Thyroid gland (tissue), 4 donors: Measurements from ENCODE around the gene SPOCK1. TPM values are rescaled to one million over a fixed set of nuclear protein-coding genes. Genes with fewer than 3 reads are reported as not detected.
A peak's percentile ranks its signal among the peaks of the same experiment; 100 is the strongest.

Experiments used
- DNase-seq, 2 donors: peaks; one replicate each; pipeline ENCODE4 v3.0.0-alpha.2; 2019
- H3K27ac ChIP-seq, 3 donors: fragments of 200-600 bp; sonication (generic); 1 replicate in 2 of 3; 2 replicates in 1 of 3; pipeline ENCODE4 v1.5.1; 2016 to 2019; ENCODE audit warnings: mild to moderate bottlenecking in 1 of 3, moderate library complexity in 1 of 3
- H3K27me3 ChIP-seq: fragments of 200-600 bp; sonication (generic); one replicate; pipeline ENCODE4 v1.5.1; 2019
- H3K36me3 ChIP-seq, 2 donors: fragments of 200-600 bp; sonication (generic); one replicate each; pipeline ENCODE4 v1.5.1; 2016 to 2019
- H3K4me1 ChIP-seq, 2 donors: fragments of 200-600 bp; sonication (generic); one replicate each; pipeline ENCODE4 v1.5.1; 2017 to 2019
- H3K4me3 ChIP-seq, 3 donors: fragments of 200-600 bp; sonication (generic); replicated peaks in 1 of 3; 1 replicate in 2 of 3; 2 replicates in 1 of 3; pipeline ENCODE4 v1.5.1; 2016; ENCODE audit warnings: mild to moderate bottlenecking in 1 of 3
- H3K9me3 ChIP-seq: fragments of 200-600 bp; sonication (generic); one replicate; pipeline ENCODE4 v1.5.1; 2017
- CTCF ChIP-seq, 6 experiments: fragments of 200-600 bp in 3 of 6; fragments of 450-650 bp in 3 of 6; sonication (generic) in 3 of 6; IDR thresholded peaks; one replicate each; pipeline ENCODE4 v1.5.1; 2016 to 2019; ENCODE audit warnings: antibody characterized with exemption in 6 of 6, mild to moderate bottlenecking in 2 of 6, inconsistent platforms in 1 of 6, moderate library complexity in 1 of 6
- POLR2A ChIP-seq, 2 donors: fragments of 450-650 bp; IDR thresholded peaks; one replicate each; pipeline ENCODE4 v1.6.1; 2017; ENCODE audit warnings: antibody characterized with exemption in 2 of 2, mild to moderate bottlenecking in 2 of 2, moderate library complexity in 1 of 2
- WGBS, 2 donors: methylation state at CpG; one replicate each; pipeline ENCODE4 v1.1.5; 2017; 5-methylcytosine and 5-hydroxymethylcytosine counted together
- intact Hi-C: fragments of 100-400 bp; cut with DNase I; formaldehyde crosslinking; loops from one replicate; pipeline ENCODE4 v1.15.1; 2023
- total RNA-seq, 4 donors: library from RNA; depleted of rRNA; stranded (reverse); fragments of >200 nt; gene quantifications; one replicate each; pipeline ENCODE4 v1.2.3, GENCODE V29; 2016

The SPOCK1 gene
- total RNA-seq, 4 donors from 2014 or later, result 15.8 to 34.1 (median 27.5) TPM

- H3K4me1 ChIP-seq, result peaks cover 21 to 29% of the 10 kb centered on the region in 2 donors
Measured at GRCh38 chr5:137336161-137336560, 163.0 kb downstream of the SPOCK1 start.

GRCh38 chr5:137335493-137335892 is 163.6 kb downstream of the SPOCK1 start:
- no peak overlapping the region for H3K4me3 ChIP-seq

More at GRCh38 chr5:137336161-137336560, 163.0 kb downstream of the SPOCK1 start:
- H3K4me3 ChIP-seq, result no peak overlapping the region
- DNase-seq, result no peak
- H3K36me3 ChIP-seq, result no peaks in the 10 kb centered on the region
- H3K9me3 ChIP-seq, result no peaks in the 10 kb centered on the region
- WGBS, 2 donors, result 69 to 86% methylated on average over 1 of the region's 1 CpG
- H3K27ac ChIP-seq, result no peak overlapping the region
- TF ChIP-seq POLR2A (IDR thresholded peaks at IDR 0.05), result no peak
- no peak for TF ChIP-seq CTCF (IDR thresholded peaks at IDR 0.05)
- no peaks in the 10 kb centered on the region for H3K27me3 ChIP-seq
- intact Hi-C loops, result no loop called here

GRCh38 chr5:137333928-137334327 is 165.2 kb downstream of the SPOCK1 start:
- Histone ChIP-seq H3K4me3 (no peak overlapping the region), H3K9me3 (no peaks in the 10 kb centered on the region), H3K4me1 (peaks cover 21 to 29% of the 10 kb centered on the region in 2 donors), H3K27me3 (no peaks in the 10 kb centered on the region), H3K27ac (peak overlapping the region in 1 of 3 donors; percentile 17), H3K36me3 (no peaks in the 10 kb centered on the region)
- WGBS, 2 donors, result 45 to 59% methylated on average over 3 of the region's 3 CpGs
- intact Hi-C loops, result no loop called here
- no peak for TF ChIP-seq CTCF (IDR thresholded peaks at IDR 0.05)
- TF ChIP-seq POLR2A (IDR thresholded peaks at IDR 0.05), result no peak
- no peak for DNase-seq

More at GRCh38 chr5:137335493-137335892, 163.6 kb downstream of the SPOCK1 start:
- TF ChIP-seq CTCF (IDR thresholded peaks at IDR 0.05) (no peak), POLR2A (IDR thresholded peaks at IDR 0.05) (no peak)
- Histone ChIP-seq H3K9me3 (no peaks in the 10 kb centered on the region), H3K27ac (no peak overlapping the region), H3K36me3 (no peaks in the 10 kb centered on the region), H3K27me3 (no peaks in the 10 kb centered on the region), H3K4me1 (peaks cover 21 to 29% of the 10 kb centered on the region in 2 donors)
- intact Hi-C loops, result no loop called here
- DNase-seq, result no peak
- 81% methylated on average over 5 of the region's 5 CpGs for WGBS, 2 donors

GRCh38 chr5:137333475-137333874 is 165.7 kb downstream of the SPOCK1 start:
- H3K27ac ChIP-seq, result peak overlapping the region in 1 of 3 donors; percentile 17
- WGBS, 2 donors, result 34 to 41% methylated on average over 4 of the region's 4 CpGs
- no peak overlapping the region for H3K4me3 ChIP-seq
- peaks cover 21 to 29% of the 10 kb centered on the region in 2 donors for H3K4me1 ChIP-seq
- H3K27me3 ChIP-seq, result no peaks in the 10 kb centered on the region
- no peaks in the 10 kb centered on the region for H3K36me3 ChIP-seq
- peak; percentile 47 to 51 for DNase-seq
- no peaks in the 10 kb centered on the region for H3K9me3 ChIP-seq
- TF ChIP-seq POLR2A (IDR thresholded peaks at IDR 0.05) (no peak), CTCF (IDR thresholded peaks at IDR 0.05) (no peak)
- intact Hi-C loops, result no loop called here

GRCh38 chr5:137332296-137332695 is 166.8 kb downstream of the SPOCK1 start:
- WGBS, 2 donors, result 67 to 78% methylated on average over 6 of the region's 6 CpGs
- no peaks in the 10 kb centered on the region for H3K9me3 ChIP-seq
- no peaks in the 10 kb centered on the region for H3K36me3 ChIP-seq
- no peaks in the 10 kb centered on the region for H3K27me3 ChIP-seq
- no peak overlapping the region for H3K4me3 ChIP-seq
- peaks cover 21 to 29% of the 10 kb centered on the region in 2 donors for H3K4me1 ChIP-seq
- H3K27ac ChIP-seq, result no peak overlapping the region
- intact Hi-C loops, result no loop called here
- peak in 1 of 2 donors; percentile 8 for DNase-seq
- TF ChIP-seq CTCF (IDR thresholded peaks at IDR 0.05) (no peak), POLR2A (IDR thresholded peaks at IDR 0.05) (no peak)
